Kidney (tissue), 14 donors: ENCODE measurements around the gene COL23A1. TPM values are rescaled to one million over a fixed set of nuclear protein-coding genes. Genes with fewer than 3 reads are reported as not detected.

Experiments used
- DNase-seq, 5 donors: peaks; one replicate each; pipeline ENCODE4 v3.0.0-alpha.2; 2013 to 2020
- FAIRE-seq: peaks from 2 replicates; lab custom pipeline; 2012; peaks lifted over from hg19 to GRCh38; lab: Jason Lieb, UNC
- H3K27ac ChIP-seq, 2 donors: one replicate each; pipeline ENCODE4 v1.7.0; 2013; ENCODE audit warnings: low read depth in 2 of 2, low read length in 2 of 2, inconsistent platforms in 1 of 2
- H3K27me3 ChIP-seq: one replicate; pipeline ENCODE4 v1.7.1; 2013; ENCODE audit warnings: low read length, inconsistent platforms; ENCODE audit not compliant: control insufficient read depth, insufficient read depth
- H3K36me3 ChIP-seq, 3 donors: one replicate each; pipeline versions ENCODE4 v1.7.0 to v1.7.1; 2013; ENCODE audit warnings: low read length in 3 of 3, control low read depth in 1 of 3, inconsistent platforms in 1 of 3; ENCODE audit not compliant: insufficient read depth in 3 of 3, control insufficient read depth in 2 of 3
- H3K4me1 ChIP-seq, 3 donors: one replicate each; pipeline versions ENCODE4 v1.7.0 to v1.7.1; 2013; ENCODE audit warnings: low read length in 3 of 3, inconsistent platforms in 1 of 3, low read depth in 1 of 3; ENCODE audit not compliant: control insufficient read depth in 2 of 3, insufficient read depth in 2 of 3
- H3K4me3 ChIP-seq, 3 donors: one replicate each; pipeline versions ENCODE4 v1.7.0 to v1.8.1; 2013; ENCODE audit warnings: low read length in 3 of 3, control low read depth in 1 of 3, inconsistent platforms in 1 of 3
- H3K9ac ChIP-seq, 3 donors: one replicate each; pipeline versions ENCODE4 v1.7.0 to v1.7.1; 2013; ENCODE audit warnings: low read length in 3 of 3, control low read depth in 1 of 3, inconsistent platforms in 1 of 3
- H3K9me3 ChIP-seq, 3 donors: one replicate each; pipeline versions ENCODE4 v1.7.0 to v1.7.1; 2013; ENCODE audit warnings: low read length in 3 of 3, control low read depth in 1 of 3, inconsistent platforms in 1 of 3; ENCODE audit not compliant: control insufficient read depth in 2 of 3, insufficient read depth in 1 of 3
- CTCF ChIP-seq: IDR thresholded peaks from 3 replicates; pipeline ENCODE4 v1.5.1; 2012; ENCODE audit warnings: mild to moderate bottlenecking, moderate library complexity, borderline replicate concordance; ENCODE audit not compliant: insufficient read depth; ENCODE audit errors: extremely low read depth
- intact Hi-C: fragments of 100-400 bp; cut with DNase I; formaldehyde crosslinking; loops from one replicate; pipeline ENCODE4 v1.11.1; 2022
- polyA plus RNA-seq: library from polyadenylated mRNA; stranded (reverse); fragments of 350-450 nt; fragmentation: Illumina TruSeq; extraction: RNeasy Lipid Tissue Mini Kit (QIAGEN cat#74804); gene quantifications from one replicate; pipeline ENCODE4 v1.2.3, GENCODE V29; 2014; ENCODE audit warnings: low read depth, low replicate concordance; ENCODE audit not compliant: insufficient read depth
- total RNA-seq: library from RNA; stranded (reverse); fragmentation: NEBNext Ultra II Directional; extraction: Animal tissue kit (Norgen Biotek cat#: 25700); gene quantifications from one replicate; pipeline ENCODE4 v1.2.1, GENCODE V29; 2021
- donor health status: control.
- donor health status: control.
- donor health status: control.
- donor health status: control.
- donor health status: control.
- donor health status: DM: yes; HTN: yes; CAD: no.
- donor health status: Normal renal cell carcinoma (clear cell type).

Gene COL23A1
- total and polyA plus RNA-seq, 2 donors from 2014 or later, result 4.1 to 8.7 TPM

GRCh38 chr5:178380541-178381074, 209.6 kb downstream of the COL23A1 start:
- Histone ChIP-seq H3K27me3 (no peaks in the 10 kb centered on the region), H3K36me3 (no peaks in the 10 kb centered on the region), H3K4me3 (no peak overlapping the region), H3K4me1 (no peaks in the 10 kb centered on the region), H3K9ac (no peak overlapping the region), H3K27ac (no peak overlapping the region), H3K9me3 (no peaks in the 10 kb centered on the region)
- TF ChIP-seq CTCF, result no peak
- FAIRE-seq, result no peak
- intact Hi-C loops, result no loop called here
- peak in 1 of 5 donors; percentile 37 for DNase-seq

GRCh38 chr5:178380086-178380485, 210.1 kb downstream of the COL23A1 start:
- no peaks in the 10 kb centered on the region for H3K4me1 ChIP-seq
- no peak overlapping the region for H3K27ac ChIP-seq
- H3K9ac ChIP-seq, result no peak overlapping the region
- no peaks in the 10 kb centered on the region for H3K9me3 ChIP-seq
- no peak for TF ChIP-seq CTCF
- intact Hi-C loops, result no loop called here
- FAIRE-seq (no peak), DNase-seq (peak in 1 of 5 donors; percentile 26)
- no peaks in the 10 kb centered on the region for H3K36me3 ChIP-seq
- no peak overlapping the region for H3K4me3 ChIP-seq
- H3K27me3 ChIP-seq, result no peaks in the 10 kb centered on the region

GRCh38 chr5:178378527-178379484, 211.4 kb downstream of the COL23A1 start:
- H3K4me1 ChIP-seq, result no peaks in the 10 kb centered on the region
- DNase-seq, result peak in 1 of 5 donors; percentile 38

More at GRCh38 chr5:178378527-178379484, 211.4 kb downstream of the COL23A1 start:
- Histone ChIP-seq H3K27ac (no peak overlapping the region), H3K9ac (no peak overlapping the region), H3K4me3 (no peak overlapping the region), H3K9me3 (no peaks in the 10 kb centered on the region), H3K36me3 (no peaks in the 10 kb centered on the region), H3K27me3 (no peaks in the 10 kb centered on the region)
- no peak for FAIRE-seq
- intact Hi-C loops, result no loop called here
- no peak for TF ChIP-seq CTCF
